PC-9 (cell line): Measurements from ENCODE around the gene CPN2. TPM values are rescaled to one million over a fixed set of nuclear protein-coding genes. Genes with fewer than 3 reads are reported as not detected.

Experiments
- BruUV-seq: library from RNA; stranded (reverse); fragments of 400-500 nt; replicated peaks from 2 replicates; lab custom pipeline; 2021; lab: Mats Ljungman, UMichigan
- CTCF ChIA-PET: fragments of 300-600 bp; sonication (Branson Sonifier 250); formaldehyde crosslinking; loops from one replicate; lab custom pipeline; 2022; ENCODE audit warnings: antibody characterized with exemption; lab: Charles Lee
- POLR2A ChIA-PET: fragments of 300-600 bp; sonication (Branson Sonifier 250); formaldehyde crosslinking; loops from one replicate; lab custom pipeline; 2022; ENCODE audit warnings: antibody characterized with exemption; ENCODE audit not compliant: unreplicated experiment; lab: Charles Lee
- DNase-seq, 2 experiments: peaks; one replicate each; pipeline versions ENCODE4 v3.0.0 to v3.0.0-alpha.2; 2015 to 2022; ENCODE audit warnings: mixed read lengths in 1 of 2
- H2AFZ ChIP-seq: fragments of 200-600 bp; sonication (generic); 2 replicates; pipeline ENCODE4 v1.8.1; 2017; ENCODE audit warnings: antibody characterized with exemption
- H3F3A ChIP-seq: fragments of 200-600 bp; sonication (generic); 2 replicates; pipeline ENCODE4 v1.8.1; 2017; ENCODE audit warnings: antibody characterized with exemption, mild to moderate bottlenecking, low read depth; ENCODE audit not compliant: insufficient read depth
- H3K27ac ChIP-seq: fragments of 200-600 bp; sonication (generic); 2 replicates; pipeline ENCODE4 v1.6.1; 2016; ENCODE audit warnings: mixed run types
- H3K27me3 ChIP-seq: fragments of 200-600 bp; sonication (generic); 2 replicates; pipeline ENCODE4 v1.6.1; 2016; ENCODE audit warnings: low read depth, mixed run types; ENCODE audit not compliant: insufficient read depth
- H3K36me3 ChIP-seq: fragments of 200-600 bp; sonication (generic); 2 replicates; pipeline ENCODE4 v1.6.1; 2016; ENCODE audit warnings: low read depth, mixed run types
- H3K4me1 ChIP-seq: fragments of 200-600 bp; sonication (generic); replicated peaks from 2 replicates; pipeline ENCODE4 v1.6.1; 2016; ENCODE audit warnings: mixed run types; ENCODE audit not compliant: insufficient read depth
- H3K4me2 ChIP-seq: fragments of 200-600 bp; sonication (generic); 2 replicates; pipeline ENCODE4 v1.6.1; 2017; ENCODE audit warnings: mixed run types
- H3K4me3 ChIP-seq: fragments of 200-600 bp; sonication (generic); 2 replicates; pipeline ENCODE4 v1.6.1; 2016; ENCODE audit warnings: mixed run types
- H3K79me2 ChIP-seq: fragments of 200-600 bp; sonication (generic); 2 replicates; pipeline ENCODE4 v1.6.1; 2017; ENCODE audit warnings: low read depth, mixed run types
- H3K9me2 ChIP-seq: fragments of 200-600 bp; sonication (generic); 2 replicates; pipeline ENCODE4 v1.8.1; 2017; ENCODE audit warnings: mild to moderate bottlenecking; ENCODE audit not compliant: insufficient read depth
- H3K9me3 ChIP-seq: fragments of 200-600 bp; sonication (generic); 2 replicates; pipeline ENCODE4 v1.8.1; 2016; ENCODE audit warnings: low read depth; ENCODE audit not compliant: insufficient read depth
- H4K20me1 ChIP-seq: fragments of 200-600 bp; sonication (generic); 2 replicates; pipeline ENCODE4 v1.8.1; 2017; ENCODE audit not compliant: insufficient read depth
- EZH2 ChIP-seq: fragments of 200-600 bp; sonication (generic); IDR thresholded peaks from 2 replicates; pipeline ENCODE4 v1.8.0; 2017; ENCODE audit warnings: antibody characterized with exemption, low read depth
- intact Hi-C: fragments of 100-400 bp; cut with micrococcal nuclease; formaldehyde crosslinking; loops from one replicate; pipeline ENCODE4 v1.10.0; 2022; ENCODE audit not compliant: unreplicated experiment
- total RNA-seq: library from RNA; stranded (reverse); gene quantifications from 2 replicates; pipeline ENCODE4 v1.2.3, GENCODE V29; 2021
- TF ChIP-seq, protein P1 (sequence below): fragments of 200-600 bp; sonication (generic); conservative IDR thresholded peaks from 2 replicates; pipeline ENCODE4 v1.6.1; 2017; ENCODE audit warnings: mixed run types, antibody characterized with exemption, mild to moderate bottlenecking, moderate library complexity

Gene CPN2
- total RNA-seq, 1 experiment from 2014 or later = not detected

- H3K9me3 ChIP-seq = no peaks in the 10 kb centered on the region
- no peak for DNase-seq
- H3K27ac ChIP-seq = no peak overlapping the region
- H3K36me3 ChIP-seq = no peaks in the 10 kb centered on the region
- TF ChIP-seq, protein P1, sequence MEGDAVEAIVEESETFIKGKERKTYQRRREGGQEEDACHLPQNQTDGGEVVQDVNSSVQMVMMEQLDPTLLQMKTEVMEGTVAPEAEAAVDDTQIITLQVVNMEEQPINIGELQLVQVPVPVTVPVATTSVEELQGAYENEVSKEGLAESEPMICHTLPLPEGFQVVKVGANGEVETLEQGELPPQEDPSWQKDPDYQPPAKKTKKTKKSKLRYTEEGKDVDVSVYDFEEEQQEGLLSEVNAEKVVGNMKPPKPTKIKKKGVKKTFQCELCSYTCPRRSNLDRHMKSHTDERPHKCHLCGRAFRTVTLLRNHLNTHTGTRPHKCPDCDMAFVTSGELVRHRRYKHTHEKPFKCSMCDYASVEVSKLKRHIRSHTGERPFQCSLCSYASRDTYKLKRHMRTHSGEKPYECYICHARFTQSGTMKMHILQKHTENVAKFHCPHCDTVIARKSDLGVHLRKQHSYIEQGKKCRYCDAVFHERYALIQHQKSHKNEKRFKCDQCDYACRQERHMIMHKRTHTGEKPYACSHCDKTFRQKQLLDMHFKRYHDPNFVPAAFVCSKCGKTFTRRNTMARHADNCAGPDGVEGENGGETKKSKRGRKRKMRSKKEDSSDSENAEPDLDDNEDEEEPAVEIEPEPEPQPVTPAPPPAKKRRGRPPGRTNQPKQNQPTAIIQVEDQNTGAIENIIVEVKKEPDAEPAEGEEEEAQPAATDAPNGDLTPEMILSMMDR = no peak
- no peak for TF ChIP-seq EZH2
- CTCF ChIA-PET = no interaction called here
- no peaks in the 10 kb centered on the region for H3K9me2 ChIP-seq
- H3K4me2 ChIP-seq = no peak overlapping the region
- H2AFZ ChIP-seq = no peak overlapping the region
- peaks cover 8% of the 10 kb centered on the region for H3F3A ChIP-seq
- POLR2A ChIA-PET = no interaction called here
- no TSS peak for BruUV-seq
- no peak overlapping the region for H3K4me3 ChIP-seq
- H4K20me1 ChIP-seq = no peaks in the 10 kb centered on the region
- H3K4me1 ChIP-seq = no peaks in the 10 kb centered on the region
- H3K27me3 ChIP-seq = peaks cover 18% of the 10 kb centered on the region
- no peaks in the 10 kb centered on the region for H3K79me2 ChIP-seq
- intact Hi-C loops = no loop called here
Observed at GRCh38 chr3:194351952-194352536, 916 bp upstream of the CPN2 start.

- H3K9me3 ChIP-seq = no peaks in the 10 kb centered on the region
- no TSS peak for BruUV-seq
- ChIA-PET CTCF (interaction anchor here (0.8 kb wide), 1 partner anchor 35 kb away, joined by 4 read pairs; no protein-coding TSS in a partner anchor), POLR2A (no interaction called here)
- H4K20me1 ChIP-seq = no peaks in the 10 kb centered on the region
- TF ChIP-seq, protein P1 = no peak
- TF ChIP-seq EZH2 = no peak
- peaks cover 8% of the 10 kb centered on the region for H3F3A ChIP-seq
- H3K27me3 ChIP-seq = peaks cover 5% of the 10 kb centered on the region
- no peak for DNase-seq
- no peaks in the 10 kb centered on the region for H3K79me2 ChIP-seq
- H3K36me3 ChIP-seq = no peaks in the 10 kb centered on the region
- intact Hi-C loops = no loop called here
- no peak overlapping the region for H3K27ac ChIP-seq
- H3K9me2 ChIP-seq = no peaks in the 10 kb centered on the region
- H2AFZ ChIP-seq = no peak overlapping the region
- no peak overlapping the region for H3K4me2 ChIP-seq
- H3K4me3 ChIP-seq = no peak overlapping the region
- no peaks in the 10 kb centered on the region for H3K4me1 ChIP-seq
Observed at GRCh38 chr3:194350726-194351071, 429 bp downstream of the CPN2 start.

- no peaks in the 10 kb centered on the region for H3K9me3 ChIP-seq
- no peaks in the 10 kb centered on the region for H3K9me2 ChIP-seq
- intact Hi-C loops = no loop called here
- H3K79me2 ChIP-seq = no peaks in the 10 kb centered on the region
- BruUV-seq = no TSS peak
- no peaks in the 10 kb centered on the region for H4K20me1 ChIP-seq
- peaks cover 8% of the 10 kb centered on the region for H3F3A ChIP-seq
- DNase-seq = no peak
- H3K4me3 ChIP-seq = no peak overlapping the region
- no peaks in the 10 kb centered on the region for H3K36me3 ChIP-seq
- ChIA-PET CTCF (no interaction called here), POLR2A (no interaction called here)
- H3K4me1 ChIP-seq = no peaks in the 10 kb centered on the region
- H3K4me2 ChIP-seq = no peak overlapping the region
- TF ChIP-seq, protein P1 = no peak
- no peak for TF ChIP-seq EZH2
- H2AFZ ChIP-seq = no peak overlapping the region
- no peaks in the 10 kb centered on the region for H3K27me3 ChIP-seq
- H3K27ac ChIP-seq = no peak overlapping the region
Observed at GRCh38 chr3:194348354-194348753, 2.8 kb downstream of the CPN2 start.
